Osteocyte (in vitro differentiated cells): ENCODE data around the gene EXD3. TPM values are rescaled to one million over a fixed set of nuclear protein-coding genes. Genes with fewer than 3 reads are reported as not detected.
A peak's percentile ranks its signal among the peaks of the same experiment; 100 is the strongest.

ENCODE experiments used
- DNase-seq: peaks from one replicate; pipeline ENCODE4 v3.0.0; 2021; ENCODE audit warnings: mixed read lengths; ENCODE audit not compliant: unreplicated experiment; ENCODE audit errors: extremely low spot score
- H3K27ac Mint-ChIP-seq: one replicate; pipeline ENCODE4 v1.8.0; 2021; ENCODE audit warnings: mild to moderate bottlenecking, mixed read lengths; ENCODE audit not compliant: unreplicated experiment
- H3K27me3 Mint-ChIP-seq: one replicate; pipeline ENCODE4 v1.8.0; 2021; ENCODE audit warnings: mixed read lengths; ENCODE audit not compliant: unreplicated experiment
- H3K36me3 Mint-ChIP-seq: one replicate; pipeline ENCODE4 v1.8.0; 2021; ENCODE audit warnings: mixed read lengths; ENCODE audit not compliant: unreplicated experiment
- H3K4me1 Mint-ChIP-seq: one replicate; pipeline ENCODE4 v1.8.0; 2021; ENCODE audit warnings: mixed read lengths; ENCODE audit not compliant: unreplicated experiment
- H3K4me3 Mint-ChIP-seq: one replicate; pipeline ENCODE4 v1.8.0; 2021; ENCODE audit warnings: mild to moderate bottlenecking, moderate library complexity, mixed read lengths; ENCODE audit not compliant: unreplicated experiment
- H3K9me3 Mint-ChIP-seq: one replicate; pipeline ENCODE4 v1.8.0; 2021; ENCODE audit warnings: mixed read lengths; ENCODE audit not compliant: unreplicated experiment
- total RNA-seq: library from RNA; stranded (reverse); gene quantifications from 2 replicates; pipeline ENCODE4 v1.2.1, GENCODE V29; 2021
- TF ChIP-seq, protein P1 (sequence below): fragments of 200-600 bp; sonication (generic); IDR thresholded peaks from 2 replicates; pipeline ENCODE4 v1.5.0; 2021; ENCODE audit warnings: antibody characterized with exemption, mild to moderate bottlenecking, moderate library complexity

Gene EXD3
- total RNA-seq, 1 donor from 2014 or later = 21.5 TPM

DNA sequence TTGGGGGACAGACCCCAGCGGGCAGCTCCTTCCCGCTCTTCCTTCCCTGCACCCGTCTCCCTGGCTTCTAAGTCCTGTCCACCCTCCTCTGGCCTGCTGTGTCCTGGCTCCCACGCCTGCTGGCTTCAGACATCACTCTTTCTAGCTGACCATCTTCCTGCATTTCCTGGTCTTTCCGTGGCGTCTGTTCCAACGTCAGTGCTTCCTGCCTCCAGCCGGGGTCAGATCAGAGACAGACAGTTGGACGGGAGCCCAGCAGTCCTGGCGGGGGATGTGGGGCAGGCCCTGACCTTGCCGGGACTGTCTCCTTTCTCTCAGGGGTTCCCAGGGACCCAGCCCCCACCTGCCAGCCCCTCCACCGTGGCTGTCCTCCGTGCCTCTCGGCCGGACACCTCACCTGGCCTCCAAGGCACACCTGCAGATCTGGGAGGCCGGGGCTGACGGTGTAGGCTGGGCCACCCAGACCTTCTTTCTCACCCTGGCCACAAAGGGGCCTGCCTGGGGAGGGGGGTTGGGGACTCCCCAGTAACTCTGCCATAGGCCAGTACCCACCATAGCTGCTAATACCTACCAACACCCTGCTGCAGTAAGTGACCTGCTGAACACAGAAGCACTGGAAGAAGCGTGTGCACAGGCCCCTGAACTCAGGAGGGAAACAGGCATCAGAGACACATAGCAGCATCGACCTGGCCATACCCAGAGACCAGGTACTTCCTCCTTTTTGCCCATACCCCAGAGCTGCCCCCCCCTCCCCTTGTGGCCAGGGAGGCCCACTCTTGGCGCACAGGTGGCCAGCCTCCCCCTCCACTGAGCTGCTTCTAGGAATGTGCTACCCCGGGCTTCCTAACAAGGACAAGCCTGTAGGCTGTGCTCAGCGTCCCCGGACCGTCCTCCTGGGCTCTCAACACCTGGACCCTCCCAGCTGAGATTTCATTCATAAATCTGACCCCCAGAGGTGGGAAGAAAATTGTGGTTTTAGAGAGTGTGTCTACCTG lies 126.0 kb downstream of the EXD3 start:
- DNase-seq = no peak
- Mint-ChIP-seq H3K4me1 (peaks cover 18% of the 10 kb centered on the region), H3K27ac (peak overlapping the region; percentile 29), H3K36me3 (no peaks in the 10 kb centered on the region), H3K4me3 (peak overlapping the region; percentile 69), H3K9me3 (no peaks in the 10 kb centered on the region), H3K27me3 (peaks cover 13% of the 10 kb centered on the region)
- TF ChIP-seq, protein P1, sequence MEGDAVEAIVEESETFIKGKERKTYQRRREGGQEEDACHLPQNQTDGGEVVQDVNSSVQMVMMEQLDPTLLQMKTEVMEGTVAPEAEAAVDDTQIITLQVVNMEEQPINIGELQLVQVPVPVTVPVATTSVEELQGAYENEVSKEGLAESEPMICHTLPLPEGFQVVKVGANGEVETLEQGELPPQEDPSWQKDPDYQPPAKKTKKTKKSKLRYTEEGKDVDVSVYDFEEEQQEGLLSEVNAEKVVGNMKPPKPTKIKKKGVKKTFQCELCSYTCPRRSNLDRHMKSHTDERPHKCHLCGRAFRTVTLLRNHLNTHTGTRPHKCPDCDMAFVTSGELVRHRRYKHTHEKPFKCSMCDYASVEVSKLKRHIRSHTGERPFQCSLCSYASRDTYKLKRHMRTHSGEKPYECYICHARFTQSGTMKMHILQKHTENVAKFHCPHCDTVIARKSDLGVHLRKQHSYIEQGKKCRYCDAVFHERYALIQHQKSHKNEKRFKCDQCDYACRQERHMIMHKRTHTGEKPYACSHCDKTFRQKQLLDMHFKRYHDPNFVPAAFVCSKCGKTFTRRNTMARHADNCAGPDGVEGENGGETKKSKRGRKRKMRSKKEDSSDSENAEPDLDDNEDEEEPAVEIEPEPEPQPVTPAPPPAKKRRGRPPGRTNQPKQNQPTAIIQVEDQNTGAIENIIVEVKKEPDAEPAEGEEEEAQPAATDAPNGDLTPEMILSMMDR = no peak

DNA sequence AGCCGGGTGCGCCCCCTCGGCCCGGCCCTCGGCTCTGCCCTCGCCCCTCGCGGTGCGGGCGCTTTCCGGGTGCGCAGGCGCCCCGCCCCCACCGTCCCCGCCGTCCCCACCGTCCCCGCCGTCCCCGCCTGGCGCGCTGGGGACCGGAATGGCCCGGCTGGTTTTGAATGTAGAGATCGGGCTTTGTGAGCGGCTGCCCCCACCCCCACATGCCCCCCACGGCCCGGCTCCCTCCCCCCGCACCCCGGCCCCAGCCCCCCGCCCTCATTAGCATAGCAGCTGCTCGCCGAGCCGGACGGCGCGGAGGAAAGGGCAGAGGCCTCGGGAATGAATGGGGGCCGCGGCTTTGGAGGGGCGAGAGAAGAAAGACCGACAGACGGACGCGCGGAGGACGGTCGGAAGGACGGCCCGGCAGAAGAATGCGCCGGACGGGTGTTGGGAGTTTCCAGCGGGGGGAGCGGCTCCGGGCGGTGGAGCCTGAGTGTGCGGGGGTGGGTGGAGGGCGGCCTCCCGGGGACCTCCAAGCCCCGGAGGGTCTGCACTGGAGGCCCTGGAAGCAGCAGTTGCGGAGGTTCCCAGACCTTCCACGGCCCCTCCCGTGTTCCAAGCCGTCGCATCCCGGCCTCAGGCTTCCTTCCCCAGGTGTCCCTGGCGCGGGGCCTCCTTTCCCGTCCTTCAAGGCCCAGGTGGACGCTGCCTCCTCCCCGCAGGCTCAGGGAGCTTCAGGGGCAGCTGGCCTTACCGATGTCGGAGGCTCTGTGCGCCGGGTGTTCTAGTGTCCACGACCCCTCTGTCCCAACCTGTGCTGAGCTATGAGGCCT lies 126.9 kb downstream of the EXD3 start:
- no peak overlapping the region for H3K27ac Mint-ChIP-seq
- H3K4me3 Mint-ChIP-seq = peak overlapping the region; percentile 69
- peaks cover 13% of the 10 kb centered on the region for H3K27me3 Mint-ChIP-seq
- no peak for DNase-seq
- peaks cover 15% of the 10 kb centered on the region for H3K4me1 Mint-ChIP-seq
- H3K36me3 Mint-ChIP-seq = no peaks in the 10 kb centered on the region
- TF ChIP-seq, protein P1 = no peak
- H3K9me3 Mint-ChIP-seq = no peaks in the 10 kb centered on the region

- no peak overlapping the region for H3K4me3 Mint-ChIP-seq
- H3K36me3 Mint-ChIP-seq = no peaks in the 10 kb centered on the region
- no peaks in the 10 kb centered on the region for H3K9me3 Mint-ChIP-seq
- DNase-seq = no peak
- H3K4me1 Mint-ChIP-seq = peaks cover 11% of the 10 kb centered on the region
- no peak overlapping the region for H3K27ac Mint-ChIP-seq
- peaks cover 10% of the 10 kb centered on the region for H3K27me3 Mint-ChIP-seq
- TF ChIP-seq, protein P1 = peak; percentile 65
Measured at GRCh38 chr9:137295238-137295811, 127.6 kb downstream of the EXD3 start.

GRCh38 chr9:137294681-137295237 lies 128.2 kb downstream of the EXD3 start:
- peaks cover 7% of the 10 kb centered on the region for H3K27me3 Mint-ChIP-seq
- H3K9me3 Mint-ChIP-seq = no peaks in the 10 kb centered on the region
- TF ChIP-seq, protein P1 = peak; percentile 36
- no peak for DNase-seq
- peak overlapping the region; percentile 10 for H3K4me3 Mint-ChIP-seq
- no peaks in the 10 kb centered on the region for H3K36me3 Mint-ChIP-seq
- peaks cover 8% of the 10 kb centered on the region for H3K4me1 Mint-ChIP-seq
- H3K27ac Mint-ChIP-seq = no peak overlapping the region
